HG03439 (cell line): ENCODE results near the gene OR2V2.
A peak's percentile ranks its signal among the peaks of the same experiment; 100 is the strongest.

Source experiments
- ATAC-seq: cut with Tn5 transposase; IDR thresholded peaks from one replicate; pipeline ENCODE4 v1.9.1; 2021; ENCODE audit warnings: mild to moderate bottlenecking, moderate library complexity; ENCODE audit not compliant: unreplicated experiment

OR2V2 gene

GRCh38 chr5:181189962-181190710 is 42.8 kb downstream of the OR2V2 start:
- ATAC-seq: no peak

GRCh38 chr5:181190711-181191525 is 43.5 kb downstream of the OR2V2 start:
- ATAC-seq: peak; percentile 14

GRCh38 chr5:181191526-181192336 is 44.3 kb downstream of the OR2V2 start:
- peak; percentile 47 for ATAC-seq

- ATAC-seq: no peak
Observed at GRCh38 chr5:181192337-181193046, 45.1 kb downstream of the OR2V2 start.

- ATAC-seq: no peak
Observed at GRCh38 chr5:181193656-181194055, 46.3 kb downstream of the OR2V2 start.

- no peak for ATAC-seq
Observed at GRCh38 chr5:181194489-181195248, 47.3 kb downstream of the OR2V2 start.

- ATAC-seq: no peak
Observed at GRCh38 chr5:181195249-181195761, 47.9 kb downstream of the OR2V2 start.

- ATAC-seq: no peak
Observed at GRCh38 chr5:181197326-181197951, 50.1 kb downstream of the OR2V2 start.

GRCh38 chr5:181198106-181198685 is 50.8 kb downstream of the OR2V2 start:
- no peak for ATAC-seq

GRCh38 chr5:181198905-181199519 is 51.6 kb downstream of the OR2V2 start:
- peak; percentile 75 for ATAC-seq

- no peak for ATAC-seq
Observed at GRCh38 chr5:181199881-181200638, 52.7 kb downstream of the OR2V2 start.

- no peak for ATAC-seq
Observed at GRCh38 chr5:181200816-181201215, 53.4 kb downstream of the OR2V2 start.

GRCh38 chr5:181203093-181203711 is 55.8 kb downstream of the OR2V2 start:
- ATAC-seq: no peak

- ATAC-seq: no peak
Observed at GRCh38 chr5:181203777-181204112, 56.4 kb downstream of the OR2V2 start.

- ATAC-seq: no peak
Observed at GRCh38 chr5:181204113-181204825, 56.9 kb downstream of the OR2V2 start.

GRCh38 chr5:181204826-181205760 is 57.7 kb downstream of the OR2V2 start, which contains the start of gene TRIM7:
Gene TRIM7 (minus strand): TSS chr5:181205196. CDS start chr5:181205110, 86 bp downstream.
- no peak for ATAC-seq
